K562 (cell line): ENCODE data around the gene ZNF775. TPM values are rescaled to one million over a fixed set of nuclear protein-coding genes. Genes with fewer than 3 reads are reported as not detected.

Experiments used
- CHD2 ChIP-seq: IDR thresholded peaks from 2 replicates; pipeline ENCODE4 v1.6.1; 2011; ENCODE audit warnings: low read depth, low read length
- HCFC1 ChIP-seq: IDR thresholded peaks from 2 replicates; pipeline ENCODE4 v1.6.1; 2012; ENCODE audit warnings: low read depth, low read length, improper control_type of control experiment
- HDAC2 ChIP-seq: fragments of 450-650 bp; IDR thresholded peaks from 2 replicates; pipeline ENCODE4 v1.6.1; 2016; ENCODE audit warnings: mild to moderate bottlenecking
- HNRNPLL ChIP-seq: fragments of 200-400 bp; formaldehyde crosslinking; IDR thresholded peaks from 2 replicates; pipeline ENCODE4 v1.6.1; 2017; ENCODE audit warnings: low read length, low read depth, mild to moderate bottlenecking; ENCODE audit not compliant: poor library complexity, severe bottlenecking
- NBN ChIP-seq: fragments of 450-650 bp; IDR thresholded peaks from 2 replicates; pipeline ENCODE4 v1.6.1; 2016; ENCODE audit warnings: low read depth, mild to moderate bottlenecking
- NFXL1 ChIP-seq: fragments of 450-650 bp; formaldehyde crosslinking; IDR thresholded peaks from 2 replicates; pipeline ENCODE4 v1.4.0; 2021; ENCODE audit warnings: mild to moderate bottlenecking
- NRF1 ChIP-seq, 2 experiments: fragments of 450-650 bp; IDR thresholded peaks in 1 of 2; conservative IDR thresholded peaks in 1 of 2; 2 replicates each; pipeline ENCODE4 v1.6.1; 2014; ENCODE audit warnings: mild to moderate bottlenecking in 2 of 2
- SAFB2 ChIP-seq: fragments of 200-400 bp; formaldehyde crosslinking; IDR thresholded peaks from 2 replicates; pipeline ENCODE4 v1.6.1; 2018; ENCODE audit warnings: borderline replicate concordance, low read length, low read depth, moderate library complexity; ENCODE audit not compliant: severe bottlenecking
- SREBF1 ChIP-seq: fragments of 150-350 bp; IDR thresholded peaks from 2 replicates; pipeline ENCODE4 v1.6.1; 2014; ENCODE audit warnings: antibody characterized with exemption, low read depth, low read length, borderline replicate concordance
- YBX1 ChIP-seq: fragments of 450-650 bp; IDR thresholded peaks from 2 replicates; pipeline ENCODE4 v1.7.1; 2016; ENCODE audit warnings: mild to moderate bottlenecking
- ZNF174 ChIP-seq: fragments of 250-450 bp; sonication (Bioruptor Pico); IDR thresholded peaks from 2 replicates; pipeline ENCODE4 v1.4.0; 2020; ENCODE audit warnings: mild to moderate bottlenecking
- ZNF184 ChIP-seq: sonication (generic); formaldehyde crosslinking; IDR thresholded peaks from 2 replicates; pipeline ENCODE4 v1.5.0; 2020; ENCODE audit warnings: missing genetic modification reagents
- ZNF311 ChIP-seq: fragments of 250-450 bp; sonication (Bioruptor Pico); IDR thresholded peaks from 2 replicates; pipeline ENCODE4 v1.4.0; 2020; ENCODE audit warnings: mild to moderate bottlenecking, moderate library complexity
- ZNF589 ChIP-seq: fragments of 200-800 bp; sonication (Bioruptor generic); IDR thresholded peaks from 2 replicates; pipeline ENCODE4 v1.6.1; 2016; ENCODE audit warnings: low read depth, missing genetic modification characterization, missing compliant biosample characterization
- polyA plus RNA-seq, 8 experiments: library from polyadenylated mRNA; depleted of rRNA in 4 of 8; stranded (reverse) in 5 of 8; unstranded in 3 of 8; fragments of >200 nt; fragmentation: Nextera tagmentation in 2 of 8; fragmentation: Illumina TruSeq in 1 of 8; extraction: Ambion mirVana in 2 of 8; extraction: Trizol in 1 of 8; gene quantifications; 2 replicates each; pipeline versions ENCODE4 v1.2.1 to v1.2.3, GENCODE V29; 2011 to 2014; ENCODE audit warnings: inconsistent platforms in 1 of 8, missing spikeins in 1 of 8
- total RNA-seq, 7 experiments: library from RNA; depleted of rRNA in 6 of 7; stranded (reverse); fragments of >200 nt in 6 of 7; fragmentation: Illumina TruSeq in 2 of 7; extraction: Trizol in 2 of 7; gene quantifications; 2 replicates each; pipeline versions ENCODE4 v1.2.1 to v1.2.3, GENCODE V29; 2011 to 2021; ENCODE audit warnings: low replicate concordance in 1 of 7
- TF ChIP-seq, protein P1 (sequence below): sonication (generic); formaldehyde crosslinking; IDR thresholded peaks from 2 replicates; pipeline ENCODE4 v1.8.0; 2023; ENCODE audit warnings: mild to moderate bottlenecking, missing genetic modification reagents
- TF ChIP-seq, protein P2 (sequence below): sonication (generic); formaldehyde crosslinking; IDR thresholded peaks from 2 replicates; pipeline ENCODE4 v1.8.0; 2022; ENCODE audit warnings: mild to moderate bottlenecking, missing genetic modification reagents
- TF ChIP-seq, protein P3 (sequence below): fragments of 200-800 bp; sonication (Bioruptor generic); IDR thresholded peaks from 2 replicates; pipeline ENCODE4 v1.6.1; 2017; ENCODE audit warnings: missing genetic modification characterization, missing compliant biosample characterization
- TF ChIP-seq, protein P4 (sequence below), 2 experiments: IDR thresholded peaks; 2 replicates each; pipeline ENCODE4 v1.6.1; 2011; ENCODE audit warnings: borderline replicate concordance in 1 of 2, control low read depth in 1 of 2, low read depth in 1 of 2, low read length in 1 of 2, mild to moderate bottlenecking in 1 of 2, mixed read lengths in 1 of 2, moderate library complexity in 1 of 2; ENCODE audit not compliant: insufficient read depth in 1 of 2, insufficient read length in 1 of 2, poor library complexity in 1 of 2, severe bottlenecking in 1 of 2; ENCODE audit errors: extremely low read depth in 1 of 2
- TF ChIP-seq, protein P5 (sequence below): sonication (generic); formaldehyde crosslinking; IDR thresholded peaks from 2 replicates; pipeline ENCODE4 v1.8.0; 2022; ENCODE audit warnings: mild to moderate bottlenecking, low read depth, missing genetic modification reagents

Gene ZNF775
- total and polyA plus RNA-seq, 9 of the 15 experiments (the other 6 are each of a cell fraction or from before 2014, with no cell fraction given) = 0.04 to 18.7 (median 4.9) TPM

DNA sequence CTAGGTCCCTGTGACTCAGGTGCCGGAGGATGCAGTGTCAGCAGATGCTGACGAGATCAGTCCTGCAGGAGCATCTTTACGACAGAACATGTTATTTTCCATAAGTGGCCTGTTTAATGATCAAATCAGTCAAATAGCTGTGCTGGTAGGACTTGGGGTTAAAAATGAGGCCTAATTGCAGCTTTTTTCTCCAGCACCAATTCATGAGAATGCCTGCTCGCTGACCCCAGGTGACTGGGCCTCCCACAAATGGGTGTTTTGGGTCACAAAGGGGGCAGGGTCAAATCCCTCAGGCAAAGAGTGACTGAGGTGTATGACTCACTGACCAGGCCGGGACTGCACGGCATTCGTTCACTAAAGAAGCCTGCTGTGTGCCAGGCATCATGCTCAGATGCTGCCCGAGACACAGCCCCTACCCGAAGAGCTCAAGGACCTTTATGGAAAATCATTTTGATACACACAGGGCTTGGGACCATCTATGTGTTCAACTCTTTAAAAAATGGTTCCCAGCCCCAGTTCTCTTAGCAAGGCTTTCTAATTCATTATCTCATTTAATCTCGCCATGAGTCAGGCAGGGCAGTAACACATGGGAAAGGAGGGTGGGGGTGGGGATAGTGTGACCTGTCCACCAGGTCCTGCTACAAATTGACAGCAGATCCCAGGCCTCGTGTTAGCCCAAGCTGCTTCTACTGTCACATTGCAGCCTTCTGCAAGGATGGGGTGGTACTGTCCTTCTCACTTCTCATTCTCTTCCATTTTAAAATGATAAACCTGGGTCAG lies 21.1 kb downstream of the ZNF775 start (continued):
- TF ChIP-seq, protein P1, sequence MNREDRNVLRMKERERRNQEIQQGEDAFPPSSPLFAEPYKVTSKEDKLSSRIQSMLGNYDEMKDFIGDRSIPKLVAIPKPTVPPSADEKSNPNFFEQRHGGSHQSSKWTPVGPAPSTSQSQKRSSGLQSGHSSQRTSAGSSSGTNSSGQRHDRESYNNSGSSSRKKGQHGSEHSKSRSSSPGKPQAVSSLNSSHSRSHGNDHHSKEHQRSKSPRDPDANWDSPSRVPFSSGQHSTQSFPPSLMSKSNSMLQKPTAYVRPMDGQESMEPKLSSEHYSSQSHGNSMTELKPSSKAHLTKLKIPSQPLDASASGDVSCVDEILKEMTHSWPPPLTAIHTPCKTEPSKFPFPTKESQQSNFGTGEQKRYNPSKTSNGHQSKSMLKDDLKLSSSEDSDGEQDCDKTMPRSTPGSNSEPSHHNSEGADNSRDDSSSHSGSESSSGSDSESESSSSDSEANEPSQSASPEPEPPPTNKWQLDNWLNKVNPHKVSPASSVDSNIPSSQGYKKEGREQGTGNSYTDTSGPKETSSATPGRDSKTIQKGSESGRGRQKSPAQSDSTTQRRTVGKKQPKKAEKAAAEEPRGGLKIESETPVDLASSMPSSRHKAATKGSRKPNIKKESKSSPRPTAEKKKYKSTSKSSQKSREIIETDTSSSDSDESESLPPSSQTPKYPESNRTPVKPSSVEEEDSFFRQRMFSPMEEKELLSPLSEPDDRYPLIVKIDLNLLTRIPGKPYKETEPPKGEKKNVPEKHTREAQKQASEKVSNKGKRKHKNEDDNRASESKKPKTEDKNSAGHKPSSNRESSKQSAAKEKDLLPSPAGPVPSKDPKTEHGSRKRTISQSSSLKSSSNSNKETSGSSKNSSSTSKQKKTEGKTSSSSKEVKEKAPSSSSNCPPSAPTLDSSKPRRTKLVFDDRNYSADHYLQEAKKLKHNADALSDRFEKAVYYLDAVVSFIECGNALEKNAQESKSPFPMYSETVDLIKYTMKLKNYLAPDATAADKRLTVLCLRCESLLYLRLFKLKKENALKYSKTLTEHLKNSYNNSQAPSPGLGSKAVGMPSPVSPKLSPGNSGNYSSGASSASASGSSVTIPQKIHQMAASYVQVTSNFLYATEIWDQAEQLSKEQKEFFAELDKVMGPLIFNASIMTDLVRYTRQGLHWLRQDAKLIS (CRISPR knock-in tag) = no peak
- TF ChIP-seq SAFB2 (no peak), ZNF589 (no peak), ZNF174 (CRISPR knock-in tag) (no peak), YBX1 (no peak), NFXL1 (CRISPR knock-in tag) (no peak), ZNF311 (CRISPR knock-in tag) (no peak), HNRNPLL (no peak), SREBF1 (no peak), NBN (no peak), HDAC2 (peak; percentile 65; the same call in 1 of the 2 replicates), HCFC1 (no peak), CHD2 (no peak), ZNF184 (CRISPR knock-in tag) (no peak), NRF1 (conservative IDR thresholded peaks at IDR 0.05 in 1 of 2, IDR thresholded peaks at IDR 0.05 in 1 of 2) (peak; percentile 29 to 34; a peak in 1 of 4 replicates)
- TF ChIP-seq, protein P2, sequence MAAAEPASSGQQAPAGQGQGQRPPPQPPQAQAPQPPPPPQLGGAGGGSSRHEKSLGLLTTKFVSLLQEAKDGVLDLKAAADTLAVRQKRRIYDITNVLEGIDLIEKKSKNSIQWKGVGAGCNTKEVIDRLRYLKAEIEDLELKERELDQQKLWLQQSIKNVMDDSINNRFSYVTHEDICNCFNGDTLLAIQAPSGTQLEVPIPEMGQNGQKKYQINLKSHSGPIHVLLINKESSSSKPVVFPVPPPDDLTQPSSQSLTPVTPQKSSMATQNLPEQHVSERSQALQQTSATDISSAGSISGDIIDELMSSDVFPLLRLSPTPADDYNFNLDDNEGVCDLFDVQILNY = no peak
- TF ChIP-seq, protein P3, sequence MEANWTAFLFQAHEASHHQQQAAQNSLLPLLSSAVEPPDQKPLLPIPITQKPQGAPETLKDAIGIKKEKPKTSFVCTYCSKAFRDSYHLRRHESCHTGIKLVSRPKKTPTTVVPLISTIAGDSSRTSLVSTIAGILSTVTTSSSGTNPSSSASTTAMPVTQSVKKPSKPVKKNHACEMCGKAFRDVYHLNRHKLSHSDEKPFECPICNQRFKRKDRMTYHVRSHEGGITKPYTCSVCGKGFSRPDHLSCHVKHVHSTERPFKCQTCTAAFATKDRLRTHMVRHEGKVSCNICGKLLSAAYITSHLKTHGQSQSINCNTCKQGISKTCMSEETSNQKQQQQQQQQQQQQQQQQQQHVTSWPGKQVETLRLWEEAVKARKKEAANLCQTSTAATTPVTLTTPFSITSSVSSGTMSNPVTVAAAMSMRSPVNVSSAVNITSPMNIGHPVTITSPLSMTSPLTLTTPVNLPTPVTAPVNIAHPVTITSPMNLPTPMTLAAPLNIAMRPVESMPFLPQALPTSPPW (CRISPR knock-in tag) = peak; percentile 54; the same call in 1 of the 2 replicates
- TF ChIP-seq, protein P4, sequence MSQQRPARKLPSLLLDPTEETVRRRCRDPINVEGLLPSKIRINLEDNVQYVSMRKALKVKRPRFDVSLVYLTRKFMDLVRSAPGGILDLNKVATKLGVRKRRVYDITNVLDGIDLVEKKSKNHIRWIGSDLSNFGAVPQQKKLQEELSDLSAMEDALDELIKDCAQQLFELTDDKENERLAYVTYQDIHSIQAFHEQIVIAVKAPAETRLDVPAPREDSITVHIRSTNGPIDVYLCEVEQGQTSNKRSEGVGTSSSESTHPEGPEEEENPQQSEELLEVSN (IDR thresholded peaks at IDR 0.05; ENCODE audit: borderline replicate concordance in 1 of 2, extremely low read depth in 1 of 2, insufficient read depth in 1 of 2, insufficient read length in 1 of 2, low read depth in 1 of 2, low read length in 1 of 2, poor library complexity in 1 of 2, severe bottlenecking in 1 of 2) = peak; percentile 46 to 75
- TF ChIP-seq, protein P5, sequence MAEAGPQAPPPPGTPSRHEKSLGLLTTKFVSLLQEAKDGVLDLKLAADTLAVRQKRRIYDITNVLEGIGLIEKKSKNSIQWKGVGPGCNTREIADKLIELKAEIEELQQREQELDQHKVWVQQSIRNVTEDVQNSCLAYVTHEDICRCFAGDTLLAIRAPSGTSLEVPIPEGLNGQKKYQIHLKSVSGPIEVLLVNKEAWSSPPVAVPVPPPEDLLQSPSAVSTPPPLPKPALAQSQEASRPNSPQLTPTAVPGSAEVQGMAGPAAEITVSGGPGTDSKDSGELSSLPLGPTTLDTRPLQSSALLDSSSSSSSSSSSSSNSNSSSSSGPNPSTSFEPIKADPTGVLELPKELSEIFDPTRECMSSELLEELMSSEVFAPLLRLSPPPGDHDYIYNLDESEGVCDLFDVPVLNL = peak; percentile 63; the same call in 1 of the 2 replicates
